ENCODE measurements around the gene KANK4.

The KANK4 gene

GRCh38 chr1:62237950-62238374, 81.3 kb downstream of the KANK4 start:
- no peak overlapping the region for H3K4me2 ChIP-seq (ENCODE audit: low read depth, low read length, poor library complexity, severe bottlenecking)
- H3K27ac ChIP-seq (ENCODE audit: low read depth, low read length), result no peak overlapping the region
- H3K9ac ChIP-seq (ENCODE audit: low read length), result no peak overlapping the region
- no peaks in the 10 kb centered on the region for H3K79me2 ChIP-seq (ENCODE audit: insufficient read depth, low read length)
- H3F3A ChIP-seq (ENCODE audit: insufficient read depth), result no peaks in the 10 kb centered on the region
- H4K20me1 ChIP-seq (ENCODE audit: low read depth, low read length), result no peaks in the 10 kb centered on the region
- no peaks in the 10 kb centered on the region for H3K9me3 ChIP-seq (ENCODE audit: insufficient read depth, low read length)
- no peaks in the 10 kb centered on the region for H3K27me3 ChIP-seq (ENCODE audit: low read length)
- no peak overlapping the region for H3K4me3 ChIP-seq (ENCODE audit: insufficient read depth, low read length, poor library complexity, severe bottlenecking)
- H3K9me2 ChIP-seq (replicated peaks; ENCODE audit: insufficient read depth, low read length), result no peaks in the 10 kb centered on the region
- TF ChIP-seq EZH2phosphoT487 (conservative IDR thresholded peaks at IDR 0.05; ENCODE audit: low read length) (no peak), CTCF (IDR thresholded peaks at IDR 0.05; ENCODE audit: insufficient read depth, low read length, poor library complexity, severe bottlenecking) (no peak)
- H3K36me3 ChIP-seq (ENCODE audit: low read length), result no peaks in the 10 kb centered on the region
- H2AFZ ChIP-seq (ENCODE audit: low read depth, low read length, severe bottlenecking), result no peak overlapping the region

DNA sequence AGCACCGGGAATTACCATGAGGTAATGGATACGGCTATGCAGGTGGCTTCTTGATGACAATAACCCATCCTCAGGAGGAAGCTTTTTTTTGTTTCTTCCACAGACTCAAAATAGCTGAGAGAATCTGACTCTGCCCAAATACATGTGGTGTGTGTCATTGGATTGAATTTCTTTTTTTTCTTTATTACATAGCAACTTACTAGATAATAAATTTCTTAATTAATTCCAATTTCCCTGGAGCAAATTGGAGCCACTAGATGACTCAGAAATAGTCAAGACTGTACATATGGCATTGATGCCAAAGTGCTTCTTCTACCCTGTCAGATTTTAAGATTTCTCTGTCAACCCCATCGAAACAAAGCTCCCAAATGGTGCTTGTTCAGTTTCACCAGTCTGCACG, 81.9 kb downstream of the KANK4 start:
- no peaks in the 10 kb centered on the region for H3K27me3 ChIP-seq (ENCODE audit: low read length)
- H3K9me3 ChIP-seq (ENCODE audit: insufficient read depth, low read length), result no peaks in the 10 kb centered on the region
- H3K4me2 ChIP-seq (ENCODE audit: low read depth, low read length, poor library complexity, severe bottlenecking), result no peak overlapping the region
- H3K9me2 ChIP-seq (replicated peaks; ENCODE audit: insufficient read depth, low read length), result no peaks in the 10 kb centered on the region
- no peaks in the 10 kb centered on the region for H3K36me3 ChIP-seq (ENCODE audit: low read length)
- H3K27ac ChIP-seq (ENCODE audit: low read depth, low read length), result no peak overlapping the region
- no peaks in the 10 kb centered on the region for H3K79me2 ChIP-seq (ENCODE audit: insufficient read depth, low read length)
- H3K4me3 ChIP-seq (ENCODE audit: insufficient read depth, low read length, poor library complexity, severe bottlenecking), result no peak overlapping the region
- H3K9ac ChIP-seq (ENCODE audit: low read length), result no peak overlapping the region
- no peaks in the 10 kb centered on the region for H3F3A ChIP-seq (ENCODE audit: insufficient read depth)
- no peaks in the 10 kb centered on the region for H4K20me1 ChIP-seq (ENCODE audit: low read depth, low read length)
- no peak for TF ChIP-seq EZH2phosphoT487 (conservative IDR thresholded peaks at IDR 0.05; ENCODE audit: low read length)
- TF ChIP-seq CTCF (IDR thresholded peaks at IDR 0.05; ENCODE audit: insufficient read depth, low read length, poor library complexity, severe bottlenecking), result no peak
- no peak overlapping the region for H2AFZ ChIP-seq (ENCODE audit: low read depth, low read length, severe bottlenecking)

DNA sequence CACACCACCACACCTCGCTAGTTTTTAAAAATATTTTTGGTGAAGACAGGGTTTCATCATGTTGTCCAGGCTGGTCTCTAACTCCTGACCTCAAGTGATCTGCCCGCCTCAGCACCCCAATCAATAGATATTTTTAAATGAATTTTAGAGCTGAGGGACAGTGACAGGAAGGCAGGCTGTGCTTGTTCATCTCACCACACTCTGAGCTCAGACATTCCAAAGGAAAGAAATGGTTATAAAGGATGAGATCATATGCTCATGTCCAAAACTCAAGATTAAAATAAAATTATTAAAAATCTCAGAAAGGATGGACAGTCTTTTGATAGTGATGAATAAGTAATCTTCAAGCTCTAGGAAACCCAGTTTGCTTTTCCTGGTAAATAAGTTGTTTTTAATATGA, 83.7 kb downstream of the KANK4 start:
- no peak overlapping the region for H2AFZ ChIP-seq (ENCODE audit: low read depth, low read length, severe bottlenecking)
- no peak overlapping the region for H3K4me3 ChIP-seq (ENCODE audit: insufficient read depth, low read length, poor library complexity, severe bottlenecking)
- no peaks in the 10 kb centered on the region for H3F3A ChIP-seq (ENCODE audit: insufficient read depth)
- no peak overlapping the region for H3K4me2 ChIP-seq (ENCODE audit: low read depth, low read length, poor library complexity, severe bottlenecking)
- no peak overlapping the region for H3K27ac ChIP-seq (ENCODE audit: low read depth, low read length)
- no peaks in the 10 kb centered on the region for H3K27me3 ChIP-seq (ENCODE audit: low read length)
- H3K9ac ChIP-seq (ENCODE audit: low read length), result no peak overlapping the region
- no peaks in the 10 kb centered on the region for H3K9me2 ChIP-seq (replicated peaks; ENCODE audit: insufficient read depth, low read length)
- no peaks in the 10 kb centered on the region for H4K20me1 ChIP-seq (ENCODE audit: low read depth, low read length)
- H3K36me3 ChIP-seq (ENCODE audit: low read length), result no peaks in the 10 kb centered on the region
- H3K79me2 ChIP-seq (ENCODE audit: insufficient read depth, low read length), result no peaks in the 10 kb centered on the region
- TF ChIP-seq CTCF (IDR thresholded peaks at IDR 0.05; ENCODE audit: insufficient read depth, low read length, poor library complexity, severe bottlenecking) (no peak), EZH2phosphoT487 (conservative IDR thresholded peaks at IDR 0.05; ENCODE audit: low read length) (no peak)
- no peaks in the 10 kb centered on the region for H3K9me3 ChIP-seq (ENCODE audit: insufficient read depth, low read length)

Measured in SU-DHL-6 (cell line).